NCI-H345 (cell line): ENCODE data around the gene ATXN7.
A peak's percentile ranks its signal among the peaks of the same experiment; 100 is the strongest.

Experiments used
- DNase-seq: peaks from one replicate; lab custom pipeline; 2025; lab: John Stamatoyannopoulos, UW

The ATXN7 gene, protein sequence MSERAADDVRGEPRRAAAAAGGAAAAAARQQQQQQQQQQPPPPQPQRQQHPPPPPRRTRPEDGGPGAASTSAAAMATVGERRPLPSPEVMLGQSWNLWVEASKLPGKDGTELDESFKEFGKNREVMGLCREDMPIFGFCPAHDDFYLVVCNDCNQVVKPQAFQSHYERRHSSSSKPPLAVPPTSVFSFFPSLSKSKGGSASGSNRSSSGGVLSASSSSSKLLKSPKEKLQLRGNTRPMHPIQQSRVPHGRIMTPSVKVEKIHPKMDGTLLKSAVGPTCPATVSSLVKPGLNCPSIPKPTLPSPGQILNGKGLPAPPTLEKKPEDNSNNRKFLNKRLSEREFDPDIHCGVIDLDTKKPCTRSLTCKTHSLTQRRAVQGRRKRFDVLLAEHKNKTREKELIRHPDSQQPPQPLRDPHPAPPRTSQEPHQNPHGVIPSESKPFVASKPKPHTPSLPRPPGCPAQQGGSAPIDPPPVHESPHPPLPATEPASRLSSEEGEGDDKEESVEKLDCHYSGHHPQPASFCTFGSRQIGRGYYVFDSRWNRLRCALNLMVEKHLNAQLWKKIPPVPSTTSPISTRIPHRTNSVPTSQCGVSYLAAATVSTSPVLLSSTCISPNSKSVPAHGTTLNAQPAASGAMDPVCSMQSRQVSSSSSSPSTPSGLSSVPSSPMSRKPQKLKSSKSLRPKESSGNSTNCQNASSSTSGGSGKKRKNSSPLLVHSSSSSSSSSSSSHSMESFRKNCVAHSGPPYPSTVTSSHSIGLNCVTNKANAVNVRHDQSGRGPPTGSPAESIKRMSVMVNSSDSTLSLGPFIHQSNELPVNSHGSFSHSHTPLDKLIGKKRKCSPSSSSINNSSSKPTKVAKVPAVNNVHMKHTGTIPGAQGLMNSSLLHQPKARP

DNA sequence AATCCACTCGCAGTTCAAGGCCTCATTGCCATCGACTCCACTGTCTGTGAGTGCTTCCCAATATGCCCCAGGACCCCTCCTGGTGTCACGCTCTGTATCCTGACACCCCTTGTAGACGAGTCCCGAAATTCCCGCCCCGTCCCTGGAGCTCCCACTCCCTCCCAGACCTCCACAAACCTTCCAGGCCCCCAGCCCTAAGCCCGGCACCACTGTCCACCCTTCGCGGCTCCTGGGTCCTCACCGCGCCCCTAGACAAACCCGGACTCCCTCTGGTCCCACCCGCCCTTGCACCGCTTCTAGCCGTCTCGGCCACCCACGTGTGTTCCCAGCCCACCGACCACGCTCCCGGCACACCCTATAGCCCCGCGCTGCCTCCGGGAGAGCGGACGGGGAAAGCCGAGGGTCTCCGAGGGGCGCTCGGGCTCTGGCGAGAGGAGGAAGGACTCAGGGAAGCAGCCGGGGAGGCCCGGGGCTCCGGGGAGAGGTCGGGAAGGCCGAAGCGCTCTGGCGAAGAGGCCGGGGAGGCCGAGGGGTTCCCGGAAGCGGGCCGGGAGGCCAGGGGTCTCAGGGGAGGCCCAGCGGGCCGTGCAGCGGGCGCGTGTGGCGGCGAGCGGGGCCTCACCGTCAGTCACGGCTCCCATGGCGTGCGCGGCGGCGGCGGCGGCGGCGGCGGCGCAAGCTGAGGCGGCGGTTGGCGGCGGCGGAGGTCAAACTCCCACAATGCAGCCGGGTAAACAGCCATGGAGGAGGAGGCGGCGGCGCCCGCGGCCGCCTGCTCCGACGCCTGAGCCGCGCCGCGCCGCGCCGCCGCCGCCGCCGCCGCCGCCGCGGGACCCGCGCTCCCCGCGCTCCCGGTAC lies at the start of gene ATXN7, which contains the start of gene THOC7:
TSS of gene ATXN7 (plus strand) at position 718 of the 858 bp plus-strand sequence. CDS start 48,732 bp downstream, outside the sequence.
TSS of gene THOC7 (minus strand) at position 656 of the 858 bp plus-strand sequence. CDS start at position 641, 15 bp downstream.
- DNase-seq, result peak; percentile 42

DNA sequence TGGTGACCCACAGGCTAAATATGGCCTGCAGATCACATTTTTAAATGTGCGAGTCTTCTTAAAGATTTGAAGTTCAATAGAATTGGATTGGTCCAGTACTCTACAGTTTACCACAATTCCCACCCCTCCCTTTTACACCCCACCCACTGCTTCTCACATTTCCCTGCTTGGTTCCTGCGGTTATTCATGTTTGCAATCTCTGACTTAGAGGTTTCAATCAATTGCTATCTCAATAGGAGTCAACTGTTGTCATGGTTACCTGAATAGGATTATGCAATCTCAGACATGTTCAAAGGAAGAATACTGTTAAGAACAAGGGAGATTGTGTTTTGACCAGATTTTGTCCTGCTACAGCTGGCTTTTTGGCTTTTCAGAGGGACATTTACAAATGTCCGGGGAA lies 49.4 kb upstream of the ATXN7 start:
- no peak for DNase-seq

DNA sequence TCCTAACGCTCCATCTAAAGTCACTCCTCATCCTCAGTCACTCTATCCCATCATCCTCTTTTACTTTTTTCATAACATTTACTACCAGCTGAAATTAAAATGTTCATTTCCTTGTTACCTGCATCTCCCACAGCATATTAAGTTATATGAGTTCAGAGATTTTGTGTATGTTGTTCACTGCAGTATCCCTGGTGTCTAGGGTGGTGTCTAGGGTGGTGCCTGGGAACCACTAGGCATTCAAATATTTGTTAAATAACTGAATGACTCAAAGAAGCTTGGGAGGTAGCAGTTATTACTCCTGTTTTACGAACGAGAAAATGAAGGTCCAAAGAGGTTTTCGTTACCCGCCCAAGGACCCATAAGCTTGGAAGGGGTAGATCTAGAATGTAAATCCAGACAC lies 46.4 kb upstream of the ATXN7 start:
- DNase-seq, result no peak

DNA sequence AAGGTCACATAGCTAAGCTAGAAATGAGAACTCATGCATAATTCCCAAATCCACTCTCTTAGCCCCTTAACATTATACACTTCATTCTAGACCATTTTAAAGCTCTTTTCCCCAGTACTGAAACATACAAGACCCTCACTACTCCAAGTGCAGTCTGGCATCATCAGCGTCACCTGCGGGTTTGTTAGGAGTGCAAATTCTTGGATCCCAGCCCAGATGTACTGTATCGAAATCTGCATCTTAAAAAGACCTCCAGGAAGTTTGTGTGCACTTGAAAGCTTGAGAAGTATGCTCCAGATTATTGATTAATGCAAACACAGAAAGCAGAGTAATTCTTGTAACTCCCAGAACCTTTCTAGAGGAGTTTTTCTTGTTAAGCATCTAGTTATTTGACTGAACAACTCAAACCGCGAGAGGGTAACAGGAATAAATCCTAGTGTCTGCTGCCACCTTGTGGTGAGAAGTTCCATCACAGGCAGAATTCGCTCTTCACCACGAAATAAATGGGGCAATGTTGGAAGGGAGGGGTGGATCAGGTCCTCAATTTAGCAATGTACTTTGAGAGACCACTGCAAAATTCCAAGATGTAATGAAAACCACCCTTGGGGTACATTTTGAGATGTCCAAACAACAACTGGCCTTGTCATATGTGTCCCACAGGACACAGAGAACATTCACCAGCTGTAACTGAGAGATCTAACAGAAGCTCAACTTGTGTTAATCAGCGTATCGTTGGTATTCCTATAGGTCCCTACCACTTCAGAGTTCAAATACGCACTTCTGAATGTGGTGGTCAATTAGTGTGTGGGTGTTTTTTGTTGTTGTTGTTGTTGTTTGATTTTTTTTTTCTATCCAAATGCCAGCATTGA lies 45.2 kb upstream of the ATXN7 start:
- peak; percentile 74 for DNase-seq

DNA sequence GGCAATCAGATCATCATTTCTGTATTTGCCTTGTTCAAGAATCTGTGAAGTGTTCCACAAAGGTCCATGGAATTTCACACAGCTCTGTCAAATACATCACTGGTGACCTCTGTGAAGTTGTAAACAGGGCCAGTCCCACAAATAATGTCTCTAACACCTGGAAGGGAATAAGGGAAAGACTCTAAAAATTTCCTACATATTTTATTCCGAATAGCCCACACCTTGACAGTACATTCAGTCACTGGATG lies 44.6 kb upstream of the ATXN7 start, which contains the start of gene C3orf49:
TSS of gene C3orf49 (plus strand) at position 149 of the 248 bp plus-strand sequence. CDS start 173 bp downstream, outside the sequence.
- DNase-seq, result no peak

DNA sequence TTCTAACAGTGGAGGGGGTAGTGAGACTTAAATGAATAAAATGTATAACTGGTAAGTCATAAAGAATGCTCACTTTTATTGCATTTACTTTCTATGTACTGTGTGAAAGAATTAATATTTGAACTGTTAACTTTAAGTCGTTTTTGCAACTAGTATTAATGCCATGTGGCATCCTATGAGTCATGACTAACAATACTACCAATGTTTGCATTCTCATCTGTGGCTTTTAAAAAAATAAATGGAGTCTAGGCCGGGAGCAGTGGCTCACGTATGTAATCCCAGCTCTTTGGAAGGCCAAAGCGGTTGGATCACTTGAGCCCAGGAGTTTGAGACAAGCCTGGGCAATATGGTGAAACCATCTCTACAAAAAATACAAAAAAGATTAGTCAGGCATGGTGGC lies 39.4 kb upstream of the ATXN7 start:
- no peak for DNase-seq

DNA sequence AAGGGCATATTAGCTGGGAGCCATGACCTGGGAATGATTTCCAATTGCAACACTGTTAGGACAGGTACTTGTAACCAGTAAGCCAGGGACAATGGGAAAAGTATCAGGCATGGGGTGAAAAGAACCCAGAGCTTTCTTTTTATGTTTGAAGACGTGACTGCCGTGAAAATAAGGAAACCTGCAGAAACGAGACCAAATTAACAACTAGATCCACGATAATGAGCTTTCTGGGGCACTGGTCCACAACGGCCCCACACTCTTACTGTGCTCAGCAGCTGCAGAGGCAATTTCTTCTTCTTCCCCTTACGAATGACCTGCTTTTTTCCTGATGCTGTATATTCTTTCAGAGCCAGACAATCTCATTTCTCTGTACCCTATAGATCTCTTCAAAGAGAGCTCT lies 33.1 kb upstream of the ATXN7 start:
- no peak for DNase-seq

DNA sequence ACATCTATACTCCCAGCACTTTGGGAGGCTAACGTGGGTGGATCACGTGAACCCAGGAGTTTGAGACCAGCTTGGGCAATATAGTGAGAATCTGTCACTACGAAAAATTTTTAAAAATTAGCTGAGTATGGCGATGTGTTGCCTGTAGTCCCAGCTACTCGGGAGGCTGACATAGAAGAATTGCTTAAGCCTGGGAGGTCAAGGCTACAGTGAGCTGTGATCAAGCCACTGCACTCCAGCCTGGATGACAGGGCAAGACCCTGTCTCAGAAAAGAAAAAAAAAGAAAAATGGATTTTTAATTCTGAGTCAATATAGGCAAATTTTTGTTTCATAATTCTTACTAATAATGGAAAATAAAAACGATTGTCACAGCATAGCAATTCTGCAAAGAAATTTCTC lies 31.3 kb upstream of the ATXN7 start:
- DNase-seq, result no peak

DNA sequence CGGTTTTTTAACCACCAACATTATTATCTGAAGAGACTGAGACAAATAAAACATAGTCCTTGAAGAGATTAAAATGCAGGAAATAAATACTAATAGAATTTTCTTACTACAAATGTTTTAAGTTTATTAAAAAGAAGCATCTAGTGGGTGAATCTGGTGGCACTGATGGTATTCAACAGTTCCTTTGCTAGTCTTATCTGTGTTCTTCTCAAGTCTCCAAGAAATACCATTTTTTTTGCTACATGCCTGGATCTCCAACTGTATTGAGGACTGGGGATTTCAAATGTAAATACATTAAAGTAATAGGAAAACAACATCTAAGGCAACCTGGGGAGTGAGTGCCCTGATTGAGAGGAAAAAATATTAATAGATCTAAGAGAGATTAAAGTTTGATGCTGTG lies 22.0 kb upstream of the ATXN7 start:
- DNase-seq, result no peak

DNA sequence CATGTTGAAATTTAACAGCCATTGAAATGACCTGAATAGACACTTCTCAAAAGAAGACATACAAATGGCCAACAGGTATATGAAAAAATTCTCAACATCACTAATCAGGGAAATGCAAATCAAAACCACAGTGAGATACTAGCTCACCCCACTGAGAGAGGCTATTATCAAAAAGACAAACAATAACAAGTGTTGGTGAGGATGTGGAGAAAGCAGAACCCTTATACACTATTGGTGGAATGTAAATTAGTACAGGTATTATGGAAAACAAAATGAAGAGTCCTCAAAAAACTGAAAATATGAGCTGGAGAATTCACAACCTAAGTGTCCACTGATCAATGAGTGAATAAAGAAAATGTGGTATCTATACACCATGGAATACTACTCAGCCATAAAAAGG lies 21.5 kb upstream of the ATXN7 start:
- DNase-seq, result no peak

DNA sequence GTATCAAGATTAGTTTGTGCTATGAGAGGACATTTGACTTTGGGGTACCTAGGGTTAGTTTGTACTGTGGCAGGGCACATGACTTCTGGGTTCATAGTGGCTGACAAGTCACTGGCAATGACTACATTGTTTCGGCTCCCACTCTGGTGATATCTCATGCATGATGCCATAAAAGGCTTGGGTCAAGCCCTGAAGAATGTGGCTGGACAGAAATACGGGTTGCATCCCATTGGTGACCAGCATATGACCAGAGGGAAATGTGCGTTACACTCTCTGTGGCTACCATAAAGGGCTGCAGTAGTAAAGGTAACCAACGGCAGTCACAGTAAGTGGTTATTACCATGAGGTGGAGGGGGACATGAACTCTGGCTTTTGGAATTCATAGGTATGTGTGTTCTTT lies 18.5 kb upstream of the ATXN7 start:
- DNase-seq, result no peak

DNA sequence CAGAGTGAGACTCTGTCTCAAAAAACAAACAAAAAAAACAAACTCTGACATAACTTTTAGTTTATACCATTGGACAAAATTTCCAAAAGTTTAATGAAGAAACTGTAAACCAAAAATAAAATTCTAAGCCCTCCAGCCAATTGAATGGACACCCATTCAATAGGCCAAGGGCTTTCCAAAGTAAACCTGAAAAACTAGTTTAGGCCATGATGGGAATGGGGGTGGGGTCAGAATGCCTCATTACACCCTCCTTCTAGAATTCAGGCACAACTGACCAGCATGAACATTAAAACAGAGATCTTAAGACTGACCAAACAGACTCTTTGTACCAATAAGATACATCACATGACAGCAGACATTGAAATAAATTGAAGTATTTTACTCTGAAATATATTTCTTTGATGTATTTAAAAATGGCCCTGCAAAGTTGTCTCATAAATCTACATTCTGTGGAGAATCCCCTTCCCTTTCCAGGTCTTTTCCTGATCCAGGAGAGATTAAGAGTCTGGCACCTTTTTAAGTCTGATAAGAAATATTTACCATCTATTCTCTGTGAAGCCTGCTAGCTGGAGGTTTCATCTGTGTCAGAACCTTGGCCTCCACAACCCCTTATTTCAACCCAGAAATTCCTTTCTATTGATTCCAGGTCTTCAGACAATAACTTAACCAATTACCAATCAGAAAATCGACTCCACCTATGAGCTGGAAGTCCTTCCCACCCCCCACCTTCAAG lies 15.8 kb upstream of the ATXN7 start:
- DNase-seq, result no peak

DNA sequence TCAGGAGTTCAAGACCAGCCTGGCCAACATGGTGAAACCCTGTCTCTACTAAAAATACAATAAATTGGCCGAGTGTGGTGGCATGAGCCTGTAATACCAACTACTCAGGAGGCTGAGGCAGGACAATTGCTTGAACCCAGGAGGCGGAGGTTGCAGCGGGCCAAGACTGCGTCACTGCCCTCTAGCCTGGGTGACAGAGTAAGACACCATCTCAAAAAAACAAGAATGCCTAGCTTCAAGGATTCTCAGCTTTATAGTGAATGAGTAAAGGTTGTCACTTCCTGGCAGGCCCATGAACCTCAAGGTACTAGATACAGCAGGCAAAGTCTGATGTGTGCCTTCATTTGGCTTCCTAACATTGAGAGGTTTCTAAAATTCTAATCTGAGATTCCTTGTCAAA lies 14.5 kb upstream of the ATXN7 start:
- DNase-seq, result no peak

DNA sequence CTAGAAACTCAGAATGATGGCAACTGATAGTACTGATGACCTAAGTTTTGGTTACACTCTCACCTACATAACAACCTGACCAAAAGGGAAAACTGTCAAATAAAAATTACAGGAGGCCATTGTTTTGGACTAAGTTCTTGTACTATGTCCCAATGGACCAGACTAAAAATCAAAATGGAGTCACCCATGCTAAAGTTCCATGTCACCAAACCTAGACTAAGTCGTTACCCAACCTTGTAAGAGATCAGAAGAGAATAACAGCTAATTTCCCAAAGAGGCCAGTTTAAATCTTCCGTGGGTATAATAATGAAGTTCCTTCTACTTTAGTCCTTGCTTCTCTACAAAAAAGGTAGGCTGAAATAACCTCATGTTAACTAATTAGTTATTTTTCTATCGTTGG lies 12.4 kb upstream of the ATXN7 start:
- no peak for DNase-seq

DNA sequence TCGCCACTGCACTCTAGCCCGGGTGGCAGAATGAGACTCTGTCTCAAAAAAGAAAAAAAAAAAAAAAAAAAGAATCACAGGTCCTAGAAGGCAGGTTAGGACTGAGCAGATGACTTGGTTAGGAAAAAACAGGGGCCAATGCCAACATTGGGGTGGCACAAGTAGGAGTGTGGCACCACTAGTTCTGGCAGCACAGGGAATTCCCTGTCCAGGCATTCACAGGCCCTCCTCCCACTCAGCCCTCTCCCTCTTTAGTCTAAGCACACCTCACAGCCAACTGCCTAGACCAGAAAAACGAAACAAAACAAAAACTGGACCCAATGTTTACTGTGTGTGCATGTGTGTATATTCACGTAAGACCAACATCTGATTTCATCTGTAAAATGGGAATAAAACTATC lies 10.6 kb upstream of the ATXN7 start:
- no peak for DNase-seq

DNA sequence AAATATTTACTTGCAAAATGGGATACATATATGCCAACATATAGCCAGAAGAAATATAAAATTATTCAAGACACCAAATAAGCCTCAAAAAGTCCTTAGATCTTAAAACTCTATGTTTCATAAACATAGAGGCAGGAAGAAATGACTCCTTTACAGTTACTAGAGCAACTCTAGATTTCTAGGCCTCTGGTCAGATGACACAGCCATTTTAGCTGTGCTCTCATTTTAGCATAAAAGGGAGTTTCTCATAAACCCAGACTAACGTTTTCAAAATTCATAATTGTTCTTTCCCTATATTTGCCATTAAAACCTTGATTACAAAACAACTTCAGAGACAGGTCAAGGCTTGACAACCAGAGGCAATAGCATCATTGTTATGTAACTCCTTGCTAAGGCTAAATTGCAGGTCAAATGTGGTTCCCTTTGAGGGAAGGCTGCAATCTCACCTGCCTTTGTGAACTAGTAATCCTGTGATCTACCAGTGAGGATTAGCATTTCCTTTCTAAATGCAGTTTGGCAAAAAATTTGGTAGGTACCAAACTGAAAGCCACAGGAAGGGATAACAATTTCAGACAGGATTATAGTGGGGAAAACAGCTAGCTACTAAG lies 8.2 kb upstream of the ATXN7 start:
- no peak for DNase-seq

DNA sequence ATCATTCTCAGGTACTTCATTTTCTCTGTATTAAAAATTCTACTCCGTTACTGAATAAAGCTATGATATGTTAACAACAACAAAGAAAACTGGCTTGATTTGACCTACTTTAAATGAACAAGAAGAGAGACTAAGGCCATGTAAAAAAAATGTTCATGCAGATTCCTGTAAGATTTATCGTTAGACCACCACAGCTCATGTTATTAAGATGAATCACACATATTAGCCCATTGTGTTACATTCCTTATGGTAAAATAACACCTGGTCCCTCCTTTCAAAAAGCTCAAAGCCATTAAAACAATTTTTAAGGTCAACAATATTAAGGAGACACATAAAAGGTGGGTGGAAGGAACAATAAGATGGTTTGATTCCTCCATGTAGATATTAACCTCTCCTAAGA lies 6.4 kb upstream of the ATXN7 start:
- no peak for DNase-seq

DNA sequence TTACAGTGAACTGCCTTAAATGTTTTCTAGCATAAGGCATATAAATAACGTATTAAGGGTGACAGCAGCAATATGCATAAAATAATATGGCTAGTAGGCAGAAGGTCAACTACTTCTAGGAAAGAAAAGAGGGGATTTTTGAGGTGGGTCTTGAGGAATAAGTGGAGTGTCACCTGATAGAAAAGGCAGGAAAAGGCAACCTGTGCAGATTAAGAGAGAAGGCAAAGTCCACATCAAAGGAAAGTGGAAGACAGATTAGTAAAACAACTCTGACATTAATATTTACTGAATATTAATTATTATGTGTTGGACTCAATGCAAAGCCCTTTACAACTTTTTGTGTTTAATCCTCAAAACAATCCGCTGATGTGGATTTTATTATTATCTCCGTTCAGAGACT lies 2.9 kb upstream of the ATXN7 start:
- no peak for DNase-seq

DNA sequence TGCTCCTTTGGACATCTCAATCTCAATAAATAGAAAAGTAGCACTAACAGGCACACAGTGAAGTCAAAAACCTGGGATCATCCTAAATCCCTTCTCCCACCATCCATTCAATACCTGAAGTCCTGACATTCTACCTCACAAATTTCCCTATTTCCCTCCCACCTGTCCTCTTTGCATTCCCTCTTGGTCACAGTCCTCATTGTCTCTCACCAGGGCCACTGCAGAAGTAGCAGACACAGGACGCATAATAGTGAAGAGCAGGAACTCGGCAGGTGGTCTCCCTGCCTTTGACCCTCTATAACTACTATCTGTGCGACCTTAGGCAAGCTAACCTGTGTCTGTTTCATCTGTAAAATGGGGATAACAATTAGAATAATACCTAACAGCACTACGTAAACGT lies 2.4 kb upstream of the ATXN7 start:
- no peak for DNase-seq

DNA sequence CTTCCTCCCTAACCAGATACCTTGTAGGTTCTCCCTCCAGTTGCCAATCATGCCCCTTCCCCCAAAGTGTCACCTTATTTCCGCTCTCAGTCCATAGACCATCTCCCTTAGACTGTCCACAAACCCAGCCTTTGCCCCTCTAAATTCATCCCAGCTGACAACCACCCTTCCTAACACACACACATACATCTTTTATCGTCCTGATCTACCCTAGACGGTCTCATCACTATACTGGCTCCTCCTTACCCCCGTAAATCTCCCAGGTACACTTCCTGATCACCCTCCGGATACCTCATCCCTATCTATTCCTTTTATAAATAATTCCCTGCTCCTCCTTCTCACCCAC lies 890 bp upstream of the ATXN7 start:
- no peak for DNase-seq
